Retina (tissue), 1 donor: ENCODE data around the gene PLEKHA3.

ENCODE experiments used
- DNase-seq: peaks from one replicate; pipeline ENCODE4 v3.0.0-alpha.2; 2016

PLEKHA3 gene

GRCh38 chr2:178526256-178526655 lies 46.0 kb downstream of the PLEKHA3 start:
- DNase-seq = no peak

GRCh38 chr2:178527592-178527991 lies 47.3 kb downstream of the PLEKHA3 start:
- no peak for DNase-seq

- DNase-seq = no peak
Observed at GRCh38 chr2:178528647-178529046, 48.4 kb downstream of the PLEKHA3 start.

GRCh38 chr2:178529194-178529593 lies 48.9 kb downstream of the PLEKHA3 start:
- DNase-seq = no peak

GRCh38 chr2:178530131-178530530 lies 49.9 kb downstream of the PLEKHA3 start:
- DNase-seq = no peak

- no peak for DNase-seq
Observed at GRCh38 chr2:178530625-178531142, 50.4 kb downstream of the PLEKHA3 start.

- no peak for DNase-seq
Observed at GRCh38 chr2:178531168-178531567, 50.9 kb downstream of the PLEKHA3 start.

- no peak for DNase-seq
Observed at GRCh38 chr2:178536037-178536436, 55.8 kb downstream of the PLEKHA3 start.

GRCh38 chr2:178542161-178542560 lies 61.9 kb downstream of the PLEKHA3 start:
- no peak for DNase-seq

- DNase-seq = no peak
Observed at GRCh38 chr2:178542569-178542968, 62.3 kb downstream of the PLEKHA3 start.

GRCh38 chr2:178550352-178550751 lies 70.1 kb downstream of the PLEKHA3 start:
- DNase-seq = no peak

- DNase-seq = no peak
Observed at GRCh38 chr2:178553047-178553446, 72.8 kb downstream of the PLEKHA3 start.
